Embryonic facial prominence (tissue), 1 donor: ENCODE results near the gene TMEM43.

ENCODE experiments used
- DNase-seq: peaks from one replicate; pipeline ENCODE4 v3.0.0-alpha.2; 2016; ENCODE audit errors: extremely low spot score

The TMEM43 gene

DNA sequence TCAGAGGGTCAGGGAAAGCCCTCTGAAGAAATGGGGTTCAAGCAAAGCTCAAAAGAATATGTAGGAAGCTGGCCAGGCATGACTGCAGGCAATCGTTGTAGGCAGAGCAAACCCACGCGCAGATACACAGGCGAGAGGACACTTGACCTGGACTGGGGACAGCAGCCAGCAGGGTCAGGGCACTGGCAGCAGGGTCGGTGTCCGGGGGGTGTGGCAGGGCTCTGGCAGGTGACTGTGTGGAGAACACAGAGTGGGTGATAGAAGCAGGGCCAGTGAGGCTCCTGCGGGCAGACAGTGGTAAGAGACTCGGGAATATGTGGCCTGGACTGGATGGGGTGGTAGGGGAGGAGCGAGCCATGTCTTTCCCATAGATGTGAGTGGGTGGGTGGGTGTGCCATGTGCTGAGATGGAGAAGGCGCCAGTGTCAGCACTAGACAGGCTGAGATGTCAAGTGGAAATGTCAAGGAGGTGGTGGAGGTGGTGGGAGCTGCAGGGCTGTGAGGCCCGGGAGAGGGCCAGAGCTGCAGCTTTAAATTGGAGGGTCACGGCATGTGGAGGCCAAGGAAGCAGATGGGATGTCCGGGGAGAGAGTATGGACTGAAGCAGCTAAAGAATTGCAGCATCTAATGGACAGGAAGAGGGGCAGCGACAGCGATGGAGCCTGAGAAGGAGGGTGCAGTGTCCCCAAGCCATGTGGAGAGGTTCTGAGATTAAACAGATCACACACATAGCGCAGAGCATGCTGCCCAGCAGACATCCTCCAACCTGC, 13.4 kb downstream of the TMEM43 start:
- DNase-seq = no peak

DNA sequence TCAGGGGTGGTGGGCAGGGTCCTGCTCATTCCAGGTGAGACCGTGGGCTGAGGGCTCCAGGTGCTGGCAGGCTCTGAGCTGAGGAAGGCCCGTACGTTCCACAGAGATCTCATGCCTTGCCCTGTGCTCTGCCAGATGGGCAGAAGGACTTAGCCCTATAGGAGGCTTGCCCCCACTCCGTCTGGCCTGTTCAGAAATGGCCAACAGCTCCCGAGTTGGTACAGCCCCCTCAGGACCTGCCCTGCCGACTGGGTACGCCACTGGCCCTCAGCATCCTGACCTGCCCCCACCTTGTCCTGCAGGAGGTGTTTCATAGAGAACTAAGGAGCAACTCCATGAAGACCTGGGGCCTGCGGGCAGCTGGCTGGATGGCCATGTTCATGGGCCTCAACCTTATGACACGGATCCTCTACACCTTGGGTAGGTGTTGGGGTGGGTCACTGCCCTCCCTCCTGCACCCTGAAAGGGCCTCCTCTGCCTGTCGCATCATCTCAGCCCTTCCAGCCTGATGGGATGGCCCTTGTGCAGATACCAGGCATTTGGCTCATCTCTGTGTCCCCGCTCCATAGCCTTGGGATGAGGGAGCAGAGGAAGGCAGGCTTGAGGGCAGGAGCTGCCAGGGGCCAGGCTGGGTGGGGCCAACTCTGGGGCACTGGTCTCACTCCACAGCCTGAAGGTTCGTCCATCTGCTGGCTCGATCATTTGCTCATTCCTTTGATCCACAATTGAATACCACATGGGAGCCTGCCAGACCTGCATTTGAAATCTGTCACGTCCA, 14.2 kb downstream of the TMEM43 start:
- no peak for DNase-seq

GRCh38 chr3:14139771-14140170, 14.9 kb downstream of the TMEM43 start:
- no peak for DNase-seq

GRCh38 chr3:14140668-14141067, 15.8 kb downstream of the TMEM43 start:
- DNase-seq = no peak

DNA sequence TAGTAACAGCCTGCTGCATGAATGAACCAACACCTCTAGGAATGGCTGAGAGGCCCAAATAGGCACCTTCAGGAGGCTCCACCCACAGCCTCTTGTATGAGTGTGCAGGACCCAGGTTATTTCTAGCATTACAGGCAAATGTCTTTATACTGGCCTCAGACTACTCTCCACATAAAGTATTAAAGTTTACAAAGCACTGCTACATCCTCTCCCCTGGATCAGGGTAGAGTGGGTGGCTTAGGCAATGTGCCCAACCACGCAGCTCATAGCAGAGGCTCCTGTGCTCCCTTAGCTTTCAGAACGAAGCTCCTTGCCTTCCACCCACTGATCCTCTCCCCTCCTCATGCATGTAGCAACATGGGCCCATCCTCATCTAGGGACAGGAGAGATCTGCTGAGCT, 16.3 kb downstream of the TMEM43 start:
- DNase-seq = no peak

DNA sequence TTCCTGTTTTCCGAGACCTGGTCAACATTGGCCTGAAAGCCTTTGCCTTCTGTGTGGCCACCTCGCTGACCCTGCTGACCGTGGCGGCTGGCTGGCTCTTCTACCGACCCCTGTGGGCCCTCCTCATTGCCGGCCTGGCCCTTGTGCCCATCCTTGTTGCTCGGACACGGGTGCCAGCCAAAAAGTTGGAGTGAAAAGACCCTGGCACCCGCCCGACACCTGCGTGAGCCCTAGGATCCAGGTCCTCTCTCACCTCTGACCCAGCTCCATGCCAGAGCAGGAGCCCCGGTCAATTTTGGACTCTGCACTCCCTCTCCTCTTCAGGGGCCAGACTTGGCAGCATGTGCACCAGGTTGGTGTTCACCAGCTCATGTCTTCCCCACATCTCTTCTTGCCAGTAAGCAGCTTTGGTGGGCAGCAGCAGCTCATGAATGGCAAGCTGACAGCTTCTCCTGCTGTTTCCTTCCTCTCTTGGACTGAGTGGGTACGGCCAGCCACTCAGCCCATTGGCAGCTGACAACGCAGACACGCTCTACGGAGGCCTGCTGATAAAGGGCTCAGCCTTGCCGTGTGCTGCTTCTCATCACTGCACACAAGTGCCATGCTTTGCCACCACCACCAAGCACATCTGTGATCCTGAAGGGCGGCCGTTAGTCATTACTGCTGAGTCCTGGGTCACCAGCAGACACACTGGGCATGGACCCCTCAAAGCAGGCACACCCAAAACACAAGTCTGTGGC, 16.9 kb downstream of the TMEM43 start:
- DNase-seq = no peak

DNA sequence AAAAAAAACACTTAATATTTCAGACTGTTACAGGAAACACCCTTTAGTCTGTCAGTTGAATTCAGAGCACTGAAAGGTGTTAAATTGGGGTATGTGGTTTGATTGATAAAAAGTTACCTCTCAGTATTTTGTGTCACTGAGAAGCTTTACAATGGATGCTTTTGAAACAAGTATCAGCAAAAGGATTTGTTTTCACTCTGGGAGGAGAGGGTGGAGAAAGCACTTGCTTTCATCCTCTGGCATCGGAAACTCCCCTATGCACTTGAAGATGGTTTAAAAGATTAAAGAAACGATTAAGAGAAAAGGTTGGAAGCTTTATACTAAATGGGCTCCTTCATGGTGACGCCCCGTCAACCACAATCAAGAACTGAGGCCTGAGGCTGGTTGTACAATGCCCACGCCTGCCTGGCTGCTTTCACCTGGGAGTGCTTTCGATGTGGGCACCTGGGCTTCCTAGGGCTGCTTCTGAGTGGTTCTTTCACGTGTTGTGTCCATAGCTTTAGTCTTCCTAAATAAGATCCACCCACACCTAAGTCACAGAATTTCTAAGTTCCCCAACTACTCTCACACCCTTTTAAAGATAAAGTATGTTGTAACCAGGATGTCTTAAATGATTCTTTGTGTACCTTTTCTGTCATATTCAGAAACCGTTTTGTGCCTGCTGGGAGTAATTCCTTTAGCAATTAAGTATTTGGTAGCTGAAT, 17.9 kb downstream of the TMEM43 start:
- no peak for DNase-seq

DNA sequence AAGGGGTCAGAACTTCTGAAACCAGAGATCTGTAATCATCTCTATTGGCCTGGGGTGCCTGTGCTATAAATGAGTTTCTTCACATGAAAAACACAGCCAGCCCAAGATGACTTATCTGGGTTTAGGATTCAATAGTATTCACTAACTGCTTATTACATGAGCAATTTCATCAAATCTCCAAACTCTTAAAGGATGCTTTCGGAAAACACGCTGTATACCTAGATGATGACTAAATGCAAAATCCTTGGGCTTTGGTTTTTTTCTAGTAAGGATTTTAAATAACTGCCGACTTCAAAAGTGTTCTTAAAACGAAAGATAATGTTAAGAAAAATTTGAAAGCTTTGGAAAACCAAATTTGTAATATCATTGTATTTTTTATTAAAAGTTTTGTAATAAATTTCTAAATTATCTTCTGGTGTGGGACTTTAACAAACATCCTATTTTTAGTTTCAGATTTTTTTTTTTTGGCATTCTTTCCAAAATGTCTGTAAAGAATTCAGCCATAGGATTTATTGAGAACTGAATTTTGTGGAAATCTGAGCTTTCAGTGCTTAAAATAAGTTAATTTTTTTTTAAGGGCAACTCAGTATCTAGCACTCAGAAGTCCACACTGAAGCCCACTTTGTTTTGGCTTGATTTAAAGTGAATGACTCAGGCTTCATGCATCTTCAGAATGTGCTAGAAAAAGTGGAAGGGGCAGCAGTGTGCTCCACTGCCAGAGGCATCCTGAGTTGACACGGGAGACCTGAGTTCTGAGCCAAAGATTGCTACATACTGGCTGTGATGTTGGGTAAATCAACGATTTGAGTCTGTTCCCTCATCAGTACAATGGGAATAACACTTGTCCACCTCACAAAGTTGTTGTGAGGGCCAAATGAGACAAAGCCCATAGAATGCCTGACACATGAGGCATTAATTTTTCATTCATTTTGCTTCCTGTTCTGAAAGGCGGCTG, 18.7 kb downstream of the TMEM43 start:
- no peak for DNase-seq

- peak; percentile 83 for DNase-seq
Measured at GRCh38 chr3:14144423-14145075, 19.7 kb downstream of the TMEM43 start.

DNA sequence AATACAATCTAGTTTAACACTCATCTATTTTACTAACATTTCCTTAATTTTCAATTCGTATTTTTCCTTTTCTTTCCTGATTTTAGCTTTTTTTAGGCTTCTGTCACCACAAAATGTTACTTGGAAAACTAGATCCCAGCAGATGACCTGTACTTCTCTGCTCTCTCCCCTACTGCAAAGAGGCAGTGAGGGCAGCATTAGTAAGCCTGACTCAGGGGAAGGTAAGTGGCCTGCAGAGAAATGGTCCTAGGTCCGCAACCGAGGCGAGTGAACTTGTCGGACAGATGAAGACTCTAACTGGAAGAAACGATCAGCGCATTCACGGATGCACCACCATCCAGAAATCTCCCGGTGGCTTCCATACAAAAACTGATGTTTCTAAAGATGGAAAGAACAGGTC, 20.4 kb downstream of the TMEM43 start:
- DNase-seq = no peak

GRCh38 chr3:14145670-14146380, 21.0 kb downstream of the TMEM43 start:
- DNase-seq = no peak

GRCh38 chr3:14146381-14147065, 21.7 kb downstream of the TMEM43 start:
- DNase-seq = no peak

DNA sequence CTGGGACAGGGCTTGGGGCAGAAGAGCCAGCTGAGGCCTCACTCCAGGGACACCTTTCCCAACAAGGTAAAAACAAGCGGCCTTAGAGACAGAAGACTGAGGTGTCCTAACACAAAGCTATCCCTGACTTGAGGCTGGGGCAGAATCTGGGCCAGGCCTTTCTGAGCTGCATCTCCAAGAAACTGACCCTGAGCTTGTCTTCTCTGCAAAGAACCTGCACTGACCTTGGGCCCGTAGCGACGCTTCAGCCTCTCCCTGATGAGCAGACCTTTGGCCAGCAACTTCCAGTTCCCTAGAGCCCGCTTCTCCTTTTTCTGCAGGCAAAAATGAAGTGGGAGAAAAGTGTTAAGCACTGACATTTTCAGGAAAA, 22.2 kb downstream of the TMEM43 start:
- no peak for DNase-seq

DNA sequence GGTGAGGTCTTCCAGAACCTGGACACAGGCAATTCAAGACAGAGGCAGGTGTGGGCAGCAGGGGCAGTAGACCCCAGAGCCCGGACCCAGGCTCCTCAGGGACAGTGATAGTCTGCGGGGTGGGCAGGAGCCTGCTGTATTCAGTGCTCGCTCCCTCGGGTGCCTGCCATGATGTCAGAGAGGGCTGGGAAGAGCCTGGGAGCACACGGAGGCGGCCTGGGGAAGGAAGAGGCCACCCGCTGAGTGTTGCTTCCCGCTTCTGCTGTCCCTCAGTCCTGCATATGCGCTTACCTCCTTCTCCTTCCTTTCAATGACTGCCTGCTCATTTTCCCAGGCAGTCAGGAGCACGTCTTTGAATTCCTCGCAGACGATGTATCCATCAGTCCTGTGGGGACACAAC, 22.8 kb downstream of the TMEM43 start:
- DNase-seq = no peak

DNA sequence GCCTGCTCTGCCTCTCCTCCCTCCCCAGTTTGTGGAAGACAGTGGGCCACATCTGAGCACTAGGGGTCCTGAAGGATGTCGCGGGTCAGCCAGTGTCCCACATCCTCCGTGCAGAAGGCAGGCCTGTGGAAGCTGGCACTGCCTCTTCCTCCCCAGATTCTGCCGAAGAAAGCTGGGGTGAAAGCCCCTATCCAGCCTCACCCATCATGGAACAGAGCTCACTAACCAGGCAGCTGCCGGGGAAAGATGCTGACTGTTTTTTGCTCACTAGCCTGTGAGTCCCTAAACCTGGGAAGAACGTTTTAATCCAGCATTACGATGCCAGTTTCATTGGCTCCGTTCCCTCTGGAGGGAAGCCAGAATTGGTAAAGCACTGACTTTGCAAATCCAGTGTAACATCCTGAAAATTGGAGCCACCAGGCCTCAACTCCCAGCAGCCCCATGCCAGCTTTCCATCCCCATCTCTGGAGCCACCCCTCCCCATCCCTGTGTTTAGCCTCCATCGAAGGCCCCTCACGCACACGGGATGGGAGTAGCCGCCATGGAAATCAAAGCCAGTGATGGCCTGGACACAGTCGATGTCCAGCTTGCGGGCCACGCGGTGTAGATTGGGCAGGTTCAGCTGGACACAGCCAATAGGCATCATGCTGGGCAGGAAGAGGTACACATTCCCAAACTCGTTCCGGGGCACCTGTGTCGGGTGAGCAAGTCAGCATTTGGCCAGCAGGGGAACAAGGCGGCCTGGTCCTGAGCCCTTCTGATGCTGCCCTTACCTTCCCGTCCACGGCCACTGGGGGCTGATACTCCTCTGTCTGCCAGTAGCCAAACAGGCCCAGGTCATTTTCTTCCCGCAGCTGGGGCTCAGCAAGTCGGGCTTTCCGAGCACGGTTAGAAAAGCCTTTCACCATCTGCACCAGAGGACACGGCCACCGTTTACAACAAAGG, 23.5 kb downstream of the TMEM43 start:
- DNase-seq = no peak

DNA sequence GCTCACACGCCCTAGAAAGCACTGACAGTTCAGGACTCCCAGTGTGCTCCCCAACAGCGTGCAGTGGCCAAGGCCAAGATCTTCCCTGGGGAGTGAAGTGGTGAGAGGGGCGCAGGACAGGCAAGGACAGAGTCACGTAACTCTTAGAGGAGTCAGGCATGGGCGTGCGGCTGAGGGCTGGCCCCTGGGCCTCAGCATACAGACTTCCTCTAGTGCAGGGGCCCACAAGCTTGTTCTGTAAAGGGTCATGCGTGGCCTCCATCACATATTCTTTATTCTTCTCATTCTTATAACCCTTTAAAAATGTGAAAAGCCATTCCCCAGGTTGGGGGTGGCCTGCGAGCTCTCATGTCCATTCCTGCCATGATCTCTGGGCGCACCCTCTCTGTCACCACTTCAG, 25.2 kb downstream of the TMEM43 start:
- DNase-seq = no peak

- DNase-seq = no peak
Measured at GRCh38 chr3:14150491-14151230, 25.8 kb downstream of the TMEM43 start.
